ENCODE results near the gene AGA. TPM values are rescaled to one million over a fixed set of nuclear protein-coding genes. Genes with fewer than 3 reads are reported as not detected.

AGA gene
- total and polyA plus RNA-seq, 10 of the 15 experiments (the other 5 are each of a cell fraction or from before 2014, with no cell fraction given), result 17.1 to 37.6 (median 24.5) TPM

DNA sequence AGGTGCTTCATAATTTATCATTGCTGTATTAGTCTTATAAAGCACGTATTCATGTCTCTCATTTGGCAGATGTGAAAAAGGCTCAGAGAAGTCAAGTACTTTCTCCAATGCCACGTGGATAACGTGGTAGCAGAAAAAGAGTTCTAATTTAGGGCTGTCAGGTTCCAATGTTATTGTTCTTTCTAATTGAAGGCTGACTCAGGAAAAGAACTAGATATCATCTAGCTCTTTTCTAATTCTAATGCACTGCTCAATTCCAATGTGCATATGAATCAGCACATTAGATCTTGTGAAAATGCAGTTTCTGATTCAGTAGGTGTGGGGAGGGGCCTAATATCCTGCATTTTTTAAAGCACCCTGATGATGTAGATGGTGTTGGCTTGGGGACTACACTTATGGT lies 22.8 kb downstream of the AGA start:
- no peaks in the 10 kb centered on the region; a peak in 1 of 4 replicates for H3K27me3 ChIP-seq (replicated peaks in 1 of 2; ENCODE audit: control insufficient read depth in 2 of 2, insufficient read depth in 2 of 2, low read length in 1 of 2)
- no peak overlapping the region for H3K4me3 ChIP-seq
- no peaks in the 10 kb centered on the region for H3K79me2 ChIP-seq (ENCODE audit: control insufficient read depth, insufficient read depth, low read length)
- H3K9ac ChIP-seq (ENCODE audit: control insufficient read depth, insufficient read depth, low read length), result no peak overlapping the region
- intact Hi-C loops (cut with micrococcal nuclease; ENCODE audit: unreplicated experiment), result no loop called here
- no peak for DNase-seq (ENCODE audit: low read depth, low spot score)
- H3K9me3 ChIP-seq (replicated peaks; ENCODE audit: control insufficient read depth, insufficient read depth, low read length), result no peaks in the 10 kb centered on the region
- TF ChIP-seq, protein P1, sequence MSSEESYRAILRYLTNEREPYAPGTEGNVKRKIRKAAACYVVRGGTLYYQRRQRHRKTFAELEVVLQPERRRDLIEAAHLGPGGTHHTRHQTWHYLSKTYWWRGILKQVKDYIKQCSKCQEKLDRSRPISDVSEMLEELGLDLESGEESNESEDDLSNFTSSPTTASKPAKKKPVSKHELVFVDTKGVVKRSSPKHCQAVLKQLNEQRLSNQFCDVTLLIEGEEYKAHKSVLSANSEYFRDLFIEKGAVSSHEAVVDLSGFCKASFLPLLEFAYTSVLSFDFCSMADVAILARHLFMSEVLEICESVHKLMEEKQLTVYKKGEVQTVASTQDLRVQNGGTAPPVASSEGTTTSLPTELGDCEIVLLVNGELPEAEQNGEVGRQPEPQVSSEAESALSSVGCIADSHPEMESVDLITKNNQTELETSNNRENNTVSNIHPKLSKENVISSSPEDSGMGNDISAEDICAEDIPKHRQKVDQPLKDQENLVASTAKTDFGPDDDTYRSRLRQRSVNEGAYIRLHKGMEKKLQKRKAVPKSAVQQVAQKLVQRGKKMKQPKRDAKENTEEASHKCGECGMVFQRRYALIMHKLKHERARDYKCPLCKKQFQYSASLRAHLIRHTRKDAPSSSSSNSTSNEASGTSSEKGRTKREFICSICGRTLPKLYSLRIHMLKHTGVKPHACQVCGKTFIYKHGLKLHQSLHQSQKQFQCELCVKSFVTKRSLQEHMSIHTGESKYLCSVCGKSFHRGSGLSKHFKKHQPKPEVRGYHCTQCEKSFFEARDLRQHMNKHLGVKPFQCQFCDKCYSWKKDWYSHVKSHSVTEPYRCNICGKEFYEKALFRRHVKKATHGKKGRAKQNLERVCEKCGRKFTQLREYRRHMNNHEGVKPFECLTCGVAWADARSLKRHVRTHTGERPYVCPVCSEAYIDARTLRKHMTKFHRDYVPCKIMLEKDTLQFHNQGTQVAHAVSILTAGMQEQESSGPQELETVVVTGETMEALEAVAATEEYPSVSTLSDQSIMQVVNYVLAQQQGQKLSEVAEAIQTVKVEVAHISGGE (CRISPR knock-in tag; IDR thresholded peaks at IDR 0.05), result no peak
- TF ChIP-seq CREM (IDR thresholded peaks at IDR 0.05; ENCODE audit: low read depth) (no peak), SREBF2 (IDR thresholded peaks at IDR 0.05; ENCODE audit: low read length) (no peak), CREB1 (IDR thresholded peaks at IDR 0.05; ENCODE audit: low read depth) (no peak), HDAC6 (IDR thresholded peaks at IDR 0.05; ENCODE audit: unreplicated experiment) (no peak), HCFC1 (IDR thresholded peaks at IDR 0.05; ENCODE audit: low read length) (no peak), MTA3 (IDR thresholded peaks at IDR 0.05; ENCODE audit: borderline replicate concordance, low read length) (no peak), RAD51 (IDR thresholded peaks at IDR 0.05) (no peak), ZNF384 (IDR thresholded peaks at IDR 0.05; ENCODE audit: borderline replicate concordance, low read depth, low read length) (no peak), ZBTB40 (IDR thresholded peaks at IDR 0.05; ENCODE audit: borderline replicate concordance) (no peak), WRNIP1 (IDR thresholded peaks at IDR 0.05; ENCODE audit: borderline replicate concordance, low read depth, low read length) (no peak), SUZ12 (IDR thresholded peaks at IDR 0.05; ENCODE audit: unreplicated experiment) (no peak), ZBED1 (IDR thresholded peaks at IDR 0.05; ENCODE audit: borderline replicate concordance) (no peak)
- TF ChIP-seq, protein P2, sequence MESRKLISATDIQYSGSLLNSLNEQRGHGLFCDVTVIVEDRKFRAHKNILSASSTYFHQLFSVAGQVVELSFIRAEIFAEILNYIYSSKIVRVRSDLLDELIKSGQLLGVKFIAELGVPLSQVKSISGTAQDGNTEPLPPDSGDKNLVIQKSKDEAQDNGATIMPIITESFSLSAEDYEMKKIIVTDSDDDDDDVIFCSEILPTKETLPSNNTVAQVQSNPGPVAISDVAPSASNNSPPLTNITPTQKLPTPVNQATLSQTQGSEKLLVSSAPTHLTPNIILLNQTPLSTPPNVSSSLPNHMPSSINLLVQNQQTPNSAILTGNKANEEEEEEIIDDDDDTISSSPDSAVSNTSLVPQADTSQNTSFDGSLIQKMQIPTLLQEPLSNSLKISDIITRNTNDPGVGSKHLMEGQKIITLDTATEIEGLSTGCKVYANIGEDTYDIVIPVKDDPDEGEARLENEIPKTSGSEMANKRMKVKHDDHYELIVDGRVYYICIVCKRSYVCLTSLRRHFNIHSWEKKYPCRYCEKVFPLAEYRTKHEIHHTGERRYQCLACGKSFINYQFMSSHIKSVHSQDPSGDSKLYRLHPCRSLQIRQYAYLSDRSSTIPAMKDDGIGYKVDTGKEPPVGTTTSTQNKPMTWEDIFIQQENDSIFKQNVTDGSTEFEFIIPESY (IDR thresholded peaks at IDR 0.05), result no peak
- TF ChIP-seq, protein P3, sequence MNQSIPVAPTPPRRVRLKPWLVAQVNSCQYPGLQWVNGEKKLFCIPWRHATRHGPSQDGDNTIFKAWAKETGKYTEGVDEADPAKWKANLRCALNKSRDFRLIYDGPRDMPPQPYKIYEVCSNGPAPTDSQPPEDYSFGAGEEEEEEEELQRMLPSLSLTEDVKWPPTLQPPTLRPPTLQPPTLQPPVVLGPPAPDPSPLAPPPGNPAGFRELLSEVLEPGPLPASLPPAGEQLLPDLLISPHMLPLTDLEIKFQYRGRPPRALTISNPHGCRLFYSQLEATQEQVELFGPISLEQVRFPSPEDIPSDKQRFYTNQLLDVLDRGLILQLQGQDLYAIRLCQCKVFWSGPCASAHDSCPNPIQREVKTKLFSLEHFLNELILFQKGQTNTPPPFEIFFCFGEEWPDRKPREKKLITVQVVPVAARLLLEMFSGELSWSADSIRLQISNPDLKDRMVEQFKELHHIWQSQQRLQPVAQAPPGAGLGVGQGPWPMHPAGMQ (IDR thresholded peaks at IDR 0.05; ENCODE audit: borderline replicate concordance), result no peak
- H2AFZ ChIP-seq (ENCODE audit: control insufficient read depth, low read depth, low read length), result no peak overlapping the region
- no peak overlapping the region for H3K27ac ChIP-seq (ENCODE audit: control insufficient read depth, insufficient read depth)
- H4K20me1 ChIP-seq (ENCODE audit: control insufficient read depth, insufficient read depth), result no peaks in the 10 kb centered on the region
- in situ Hi-C loops (cut with MboI), result no loop called here
- H3K4me1 ChIP-seq (ENCODE audit: control insufficient read depth, insufficient read depth, low read length), result no peaks in the 10 kb centered on the region
- no peak for FAIRE-seq
- ATAC-seq, result no peak
- CTCF ChIA-PET, result no interaction called here
- WGBS (ENCODE audit: insufficient coverage, insufficient replicate concordance, low lambda C conversion rate, missing lambda C conversion rate), result 1% methylated on average over 3 of the region's 3 CpGs
- SMC1A ChIA-PET (ENCODE audit: uncharacterized antibody, unreplicated experiment), result no interaction called here
- H3K36me3 ChIP-seq (ENCODE audit: control insufficient read depth in 2 of 2, insufficient read depth in 2 of 2, low read length in 1 of 2), result no peaks in the 10 kb centered on the region
- RAD21 ChIA-PET (ENCODE audit: unreplicated experiment), result no interaction called here
- H3K4me2 ChIP-seq (ENCODE audit: control insufficient read depth, insufficient read depth), result no peak overlapping the region
- BruUV-seq (replicated peaks), result no TSS peak
- POLR2A ChIA-PET, result no interaction called here
